Endodermal cell (in vitro differentiated cells): Measurements from ENCODE around the gene SCAPER. TPM values are rescaled to one million over a fixed set of nuclear protein-coding genes. Genes with fewer than 3 reads are reported as not detected.
"Not testable (repeated sequence)": the region's sequence is repeated elsewhere in the genome, so short reads cannot be mapped to it uniquely, and the experiment has no call there.

Experiments
- DNase-seq: peaks from one replicate; pipeline ENCODE4 v3.0.0-alpha.2; 2017
- H3K27ac ChIP-seq: 2 replicates; pipeline ENCODE4 v1.5.1; 2013; ENCODE audit warnings: mild to moderate bottlenecking, low read depth, low read length, moderate library complexity
- H3K27me3 ChIP-seq: 2 replicates; pipeline ENCODE4 v1.6.1; 2013; ENCODE audit warnings: mild to moderate bottlenecking, low read length, moderate library complexity; ENCODE audit not compliant: insufficient read depth, control insufficient read depth, poor library complexity, severe bottlenecking
- H3K36me3 ChIP-seq: 2 replicates; pipeline ENCODE4 v1.7.0; 2013; ENCODE audit warnings: mild to moderate bottlenecking, low read length, moderate library complexity; ENCODE audit not compliant: control insufficient read depth, insufficient read depth
- H3K4me1 ChIP-seq: one replicate; pipeline ENCODE4 v1.7.0; 2013; ENCODE audit warnings: low read length; ENCODE audit not compliant: control insufficient read depth, insufficient read depth
- H3K4me3 ChIP-seq: 2 replicates; pipeline ENCODE4 v1.5.1; 2013; ENCODE audit warnings: mild to moderate bottlenecking, low read length, moderate library complexity
- H3K9ac ChIP-seq: 2 replicates; pipeline ENCODE4 v1.6.1; 2013; ENCODE audit warnings: mild to moderate bottlenecking, low read length, moderate library complexity; ENCODE audit not compliant: poor library complexity, severe bottlenecking; ENCODE audit errors: extremely low read depth
- H3K9me3 ChIP-seq: 2 replicates; pipeline ENCODE4 v1.6.1; 2013; ENCODE audit warnings: mild to moderate bottlenecking, low read length, moderate library complexity; ENCODE audit not compliant: control insufficient read depth
- H3K27ac Mint-ChIP-seq: 2 replicates; pipeline ENCODE4 v1.8.0; 2020; ENCODE audit warnings: mixed read lengths
- H3K27me3 Mint-ChIP-seq: 2 replicates; pipeline ENCODE4 v1.8.0; 2021; ENCODE audit warnings: mild to moderate bottlenecking, mixed read lengths; ENCODE audit not compliant: insufficient read depth
- H3K36me3 Mint-ChIP-seq: 2 replicates; pipeline ENCODE4 v1.8.0; 2020; ENCODE audit warnings: low read depth, mixed read lengths
- H3K4me1 Mint-ChIP-seq: 2 replicates; pipeline ENCODE4 v1.8.0; 2020; ENCODE audit warnings: mixed read lengths
- H3K4me3 Mint-ChIP-seq: 2 replicates; pipeline ENCODE4 v1.8.0; 2020; ENCODE audit warnings: mild to moderate bottlenecking, moderate library complexity, mixed read lengths
- H3K9me3 Mint-ChIP-seq: 2 replicates; pipeline ENCODE4 v1.8.0; 2020; ENCODE audit warnings: mild to moderate bottlenecking, mixed read lengths
- CTCF ChIP-seq: fragments of 200-600 bp; sonication (generic); conservative IDR thresholded peaks from 2 replicates; pipeline ENCODE4 v1.5.0; 2021; ENCODE audit warnings: antibody characterized with exemption, mild to moderate bottlenecking
- WGBS, 2 experiments: methylation state at CpG; one replicate each; pipeline versions ENCODE4 v1.1.5 to v1.1.7; 2013; ENCODE audit warnings: missing lambda C conversion rate in 2 of 2, mixed read lengths in 1 of 2; ENCODE audit not compliant: insufficient coverage in 1 of 2, insufficient read length in 1 of 2; 5-methylcytosine and 5-hydroxymethylcytosine counted together
- total RNA-seq, 2 donors: library from RNA; stranded (reverse); fragmentation: NEBNext Ultra II Directional in 1 of 2; extraction: Animal tissue kit (Norgen Biotek cat#: 25700) in 1 of 2; gene quantifications; 2 replicates in 1 of 2; 3 replicates in 1 of 2; pipeline ENCODE4 v1.2.1, GENCODE V29; 2021

SCAPER gene
- total RNA-seq, 2 donors from 2014 or later: 8.9 to 12.2 TPM

- H3K27ac ChIP-seq: no peak overlapping the region
- no peaks in the 10 kb centered on the region for H3K36me3 ChIP-seq
- WGBS, 2 experiments: 91% methylated on average over 3 to 4 of the region's 4 CpGs
- Mint-ChIP-seq H3K36me3 (no peaks in the 10 kb centered on the region), H3K4me3 (no peak overlapping the region), H3K9me3 (peaks cover 9% of the 10 kb centered on the region), H3K27me3 (no peaks in the 10 kb centered on the region), H3K27ac (no peak overlapping the region), H3K4me1 (no peaks in the 10 kb centered on the region)
- H3K4me3 ChIP-seq: no peak overlapping the region
- DNase-seq: no peak
- H3K9ac ChIP-seq: no peak overlapping the region
- TF ChIP-seq CTCF: no peak
- no peaks in the 10 kb centered on the region for H3K4me1 ChIP-seq
- H3K9me3 ChIP-seq: no peaks in the 10 kb centered on the region
- no peaks in the 10 kb centered on the region for H3K27me3 ChIP-seq
These were observed 81.2 kb downstream of the SCAPER start for GRCh38 chr15:76823890-76824289.

- Mint-ChIP-seq H3K9me3 (peaks cover 15% of the 10 kb centered on the region), H3K36me3 (peaks cover 3% of the 10 kb centered on the region)
- H3K4me1 ChIP-seq: no peaks in the 10 kb centered on the region
These were observed 81.8 kb downstream of the SCAPER start for GRCh38 chr15:76823303-76823702.

GRCh38 chr15:76818926-76819325, 86.2 kb downstream of the SCAPER start:
- WGBS, 2 experiments: 94 to 98% methylated on average over 8 to 9 of the region's 9 CpGs
- not testable (repeated sequence) for H3K27me3 ChIP-seq, H3K36me3 Mint-ChIP-seq, H3K9ac ChIP-seq, H3K4me3 Mint-ChIP-seq, H3K4me3 ChIP-seq, H3K27ac ChIP-seq, DNase-seq, H3K27ac Mint-ChIP-seq, H3K4me1 ChIP-seq, H3K27me3 Mint-ChIP-seq, H3K36me3 ChIP-seq, H3K4me1 Mint-ChIP-seq
- H3K9me3 ChIP-seq: peaks cover 11% of the 10 kb centered on the region
- peaks cover 22% of the 10 kb centered on the region for H3K9me3 Mint-ChIP-seq

More at GRCh38 chr15:76823303-76823702, 81.8 kb downstream of the SCAPER start:
- H3K27me3 Mint-ChIP-seq: no peaks in the 10 kb centered on the region
- Histone ChIP-seq H3K27me3 (no peaks in the 10 kb centered on the region), H3K9me3 (peaks cover 4% of the 10 kb centered on the region), H3K4me3 (no peak overlapping the region), H3K36me3 (no peaks in the 10 kb centered on the region), H3K9ac (no peak overlapping the region), H3K27ac (no peak overlapping the region)
- no peak overlapping the region for H3K4me3 Mint-ChIP-seq
- 89% methylated on average over 2 of the region's 2 CpGs; no CpG with 5 or more reads in 1 of the 2 experiments for WGBS, 2 experiments
- no peak for DNase-seq
- no peaks in the 10 kb centered on the region for H3K4me1 Mint-ChIP-seq
- H3K27ac Mint-ChIP-seq: no peak overlapping the region
- TF ChIP-seq CTCF: no peak

GRCh38 chr15:76815421-76815820, 89.7 kb downstream of the SCAPER start:
- no peaks in the 10 kb centered on the region for H3K27me3 Mint-ChIP-seq
- no peak overlapping the region for H3K4me3 ChIP-seq
- H3K9ac ChIP-seq: no peak overlapping the region
- no peak overlapping the region for H3K4me3 Mint-ChIP-seq
- WGBS, 2 experiments: 93 to 96% methylated on average over 4 to 5 of the region's 5 CpGs
- no peaks in the 10 kb centered on the region for H3K4me1 ChIP-seq
- H3K27ac ChIP-seq: no peak overlapping the region
- H3K27ac Mint-ChIP-seq: no peak overlapping the region
- H3K4me1 Mint-ChIP-seq: peaks cover 2% of the 10 kb centered on the region
- no peak for DNase-seq
- H3K36me3 Mint-ChIP-seq: peaks cover 4% of the 10 kb centered on the region
- peaks cover 22% of the 10 kb centered on the region for H3K9me3 Mint-ChIP-seq
- H3K27me3 ChIP-seq: no peaks in the 10 kb centered on the region
- H3K9me3 ChIP-seq: peaks cover 11% of the 10 kb centered on the region
- H3K36me3 ChIP-seq: no peaks in the 10 kb centered on the region
- no peak for TF ChIP-seq CTCF
